B cell (primary cell): Measurements from ENCODE around the gene ZFP36L1. TPM values are rescaled to one million over a fixed set of nuclear protein-coding genes. Genes with fewer than 3 reads are reported as not detected.
A peak's percentile ranks its signal among the peaks of the same experiment; 100 is the strongest.

ENCODE experiments used
- ATAC-seq: fragments of 200-7000 bp; cut with Tn5 transposase; one replicate; pipeline ENCODE4 v1.10.0; 2021; ENCODE audit warnings: low read depth, mild to moderate bottlenecking, moderate number of reproducible peaks, moderate library complexity
- CTCF ChIA-PET: fragments of 350-600 bp; sonication (Branson Sonifier 250); formaldehyde crosslinking; loops from one replicate; lab custom pipeline; 2021; ENCODE audit warnings: antibody characterized with exemption, inconsistent platforms; lab: Charles Lee
- POLR2A ChIA-PET: fragments of 350-600 bp; sonication (Branson Sonifier 250); formaldehyde crosslinking; loops from one replicate; lab custom pipeline; 2021; ENCODE audit warnings: antibody characterized with exemption; lab: Charles Lee
- DNase-seq: peaks from one replicate; pipeline ENCODE4 v3.0.0; 2013
- H2AFZ ChIP-seq: 2 replicates; pipeline ENCODE4 v1.6.1; 2012; ENCODE audit warnings: mild to moderate bottlenecking, low read depth, low read length; ENCODE audit not compliant: insufficient read depth, poor library complexity, severe bottlenecking
- H3K27ac ChIP-seq, 2 donors: 1 replicate in 1 of 2; 2 replicates in 1 of 2; pipeline ENCODE4 v1.5.1; 2012 to 2013; ENCODE audit warnings: low read length in 2 of 2, mild to moderate bottlenecking in 2 of 2, moderate library complexity in 1 of 2
- H3K27me3 ChIP-seq, 4 experiments: fragments of 200-600 bp in 1 of 4; sonication (generic) in 1 of 4; replicated peaks in 1 of 4; 1 replicate in 2 of 4; 2 replicates in 2 of 4; pipeline versions ENCODE4 v1.6.1 to v1.7.0; 2013 to 2016; ENCODE audit warnings: low read length in 3 of 4, mild to moderate bottlenecking in 2 of 4, mixed read lengths in 1 of 4, moderate library complexity in 1 of 4; ENCODE audit not compliant: insufficient read depth in 4 of 4, control insufficient read depth in 3 of 4; ENCODE audit errors: control extremely low read depth in 1 of 4
- H3K36me3 ChIP-seq, 2 experiments: replicated peaks in 1 of 2; 1 replicate in 1 of 2; 2 replicates in 1 of 2; pipeline versions ENCODE4 v1.6.1 to v1.7.1; 2013; ENCODE audit warnings: low read length in 1 of 2; ENCODE audit not compliant: insufficient read depth in 2 of 2, control insufficient read depth in 1 of 2; ENCODE audit errors: control extremely low read depth in 1 of 2, extremely low read depth in 1 of 2
- H3K4me1 ChIP-seq, 2 donors: fragments of 200-600 bp in 1 of 2; sonication (generic) in 1 of 2; 1 replicate in 1 of 2; 2 replicates in 1 of 2; pipeline versions ENCODE4 v1.5.1 to v1.6.1; 2013 to 2017; ENCODE audit warnings: low read length in 2 of 2; ENCODE audit not compliant: control insufficient read depth in 2 of 2, insufficient read depth in 2 of 2
- H3K4me2 ChIP-seq: replicated peaks from 2 replicates; pipeline ENCODE3; 2012; ENCODE audit warnings: mild to moderate bottlenecking, low read depth, low read length; ENCODE audit not compliant: poor library complexity, severe bottlenecking
- H3K4me3 ChIP-seq, 5 experiments: fragments of 200-600 bp in 1 of 5; sonication (generic) in 1 of 5; 1 replicate in 3 of 5; 2 replicates in 2 of 5; pipeline versions ENCODE4 v1.5.1 to v1.7.0; 2011 to 2016; ENCODE audit warnings: low read length in 4 of 5, mild to moderate bottlenecking in 4 of 5, low read depth in 2 of 5, control low read depth in 1 of 5, moderate library complexity in 1 of 5; ENCODE audit not compliant: insufficient read depth in 1 of 5; ENCODE audit errors: control extremely low read depth in 1 of 5, extremely low read depth in 1 of 5
- H3K79me2 ChIP-seq: fragments of 200-600 bp; sonication (generic); one replicate; pipeline ENCODE4 v1.6.0; 2016; ENCODE audit warnings: low read length; ENCODE audit not compliant: control insufficient read depth, insufficient read depth
- H3K9ac ChIP-seq: fragments of 200-600 bp; sonication (generic); 2 replicates; pipeline ENCODE4 v1.6.1; 2017; ENCODE audit warnings: mild to moderate bottlenecking, low read length, moderate library complexity
- H3K9me3 ChIP-seq, 3 donors: one replicate each; pipeline versions ENCODE4 v1.6.1 to v1.7.1; 2013; ENCODE audit warnings: low read length in 2 of 3; ENCODE audit not compliant: control insufficient read depth in 2 of 3, insufficient read depth in 1 of 3; ENCODE audit errors: control extremely low read depth in 1 of 3
- H4K20me1 ChIP-seq: 2 replicates; pipeline ENCODE4 v1.6.0; 2012; ENCODE audit warnings: mild to moderate bottlenecking, low read length; ENCODE audit not compliant: insufficient read depth, control insufficient read depth, poor library complexity, severe bottlenecking
- H3K27ac Mint-ChIP-seq: one replicate; pipeline ENCODE4 v1.8.0; 2021; ENCODE audit warnings: mixed read lengths
- H3K27me3 Mint-ChIP-seq: one replicate; pipeline ENCODE4 v1.8.0; 2021; ENCODE audit warnings: mixed read lengths
- H3K4me1 Mint-ChIP-seq: one replicate; pipeline ENCODE4 v1.8.0; 2021; ENCODE audit warnings: mixed read lengths
- H3K4me3 Mint-ChIP-seq: one replicate; pipeline ENCODE4 v1.8.0; 2021; ENCODE audit warnings: mixed read lengths
- H3K9me3 Mint-ChIP-seq: one replicate; pipeline ENCODE4 v1.8.0; 2022; ENCODE audit warnings: mixed read lengths; ENCODE audit not compliant: insufficient read depth
- EZH2 ChIP-seq: IDR thresholded peaks from 2 replicates; pipeline ENCODE4 v1.6.1; 2012; ENCODE audit warnings: borderline replicate concordance, low read depth, mild to moderate bottlenecking, moderate library complexity, low read length; ENCODE audit not compliant: insufficient read depth, poor library complexity, severe bottlenecking
- WGBS: methylation state at CpG from one replicate; pipeline ENCODE4 v1.1.5; 2013; ENCODE audit warnings: missing lambda C conversion rate; ENCODE audit not compliant: insufficient coverage; 5-methylcytosine and 5-hydroxymethylcytosine counted together
- intact Hi-C: fragments of 100-400 bp; cut with micrococcal nuclease; formaldehyde crosslinking; loops from one replicate; pipeline ENCODE4 v1.10.0; 2022
- polyA plus RNA-seq: library from polyadenylated mRNA; depleted of rRNA; stranded (reverse); fragments of >200 nt; gene quantifications from 2 replicates; pipeline ENCODE4 v1.2.3, GENCODE V29; 2012
- total RNA-seq, 2 donors: library from RNA; stranded (reverse); fragments of 120-200 nt in 1 of 2; gene quantifications; 1 replicate in 1 of 2; 2 replicates in 1 of 2; pipeline versions ENCODE4 v1.2.3 to v1.2.4, GENCODE V29; 2013 to 2022
- TF ChIP-seq, protein P1 (sequence below): fragments of 200-600 bp; IDR thresholded peaks from one replicate; pipeline ENCODE4 v1.8.0; 2022; ENCODE audit warnings: antibody characterized with exemption, mild to moderate bottlenecking

The ZFP36L1 gene
- total and polyA plus RNA-seq, 2 donors (not counting 1 experiment from before 2014, with no cell fraction given) = 572 to 983 TPM

DNA sequence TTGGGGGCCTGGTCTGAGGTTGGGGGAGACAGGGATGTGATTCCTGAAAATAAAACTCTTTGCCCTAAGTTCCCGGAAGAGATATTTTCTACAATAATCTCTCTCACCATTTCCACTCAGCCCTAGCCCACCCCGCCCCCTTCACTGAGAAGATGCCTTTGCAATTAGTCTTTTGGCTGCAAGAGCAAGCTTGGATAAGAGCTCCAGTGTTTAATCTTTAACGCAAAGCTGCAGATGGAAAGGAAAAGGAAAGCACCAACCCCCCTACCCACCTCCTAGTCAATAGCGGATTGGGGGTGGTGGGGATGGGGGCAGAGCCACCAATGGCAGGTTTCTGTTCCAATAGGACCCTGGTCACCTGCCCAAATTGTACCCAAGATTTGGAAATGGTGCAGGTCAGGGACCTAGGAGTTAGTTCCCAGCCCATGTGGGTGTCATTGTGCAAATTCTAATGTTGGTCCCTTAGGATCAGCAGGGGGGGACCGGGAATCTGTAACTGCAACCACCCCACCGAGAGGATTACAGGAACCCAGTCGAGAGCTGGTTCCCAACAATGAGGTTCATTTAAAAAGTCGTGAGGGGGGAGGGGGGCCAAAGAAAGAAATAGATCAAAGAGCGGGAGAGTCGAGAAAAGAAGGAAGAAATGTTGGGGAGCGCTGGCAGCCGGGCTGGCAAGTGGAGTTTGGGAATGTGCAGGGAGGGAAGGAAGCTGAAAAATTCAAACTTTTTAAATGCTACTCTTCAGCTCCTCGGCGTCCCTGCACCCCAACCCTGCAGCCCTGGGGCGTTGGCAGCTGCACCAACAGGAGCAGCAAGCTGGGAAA lies 1.6 kb downstream of the ZFP36L1 start:
- Mint-ChIP-seq H3K27me3 (no peaks in the 10 kb centered on the region), H3K4me1 (peaks cover 43% of the 10 kb centered on the region), H3K27ac (peak overlapping the region; percentile 100), H3K4me3 (peak overlapping the region; percentile 97), H3K9me3 (no peaks in the 10 kb centered on the region)
- H3K27me3 ChIP-seq = no peaks in the 10 kb centered on the region
- peaks cover 0 to 57% of the 10 kb centered on the region in 2 experiments for H3K36me3 ChIP-seq
- H3K4me3 ChIP-seq = peak overlapping the region; percentile 82 to 100 (median 99)
- peaks cover 30 to 56% of the 10 kb centered on the region in 2 donors for H3K4me1 ChIP-seq
- peak overlapping the region; percentile 95 for H3K4me2 ChIP-seq
- H3K9ac ChIP-seq = peak overlapping the region; percentile 100
- H3K9me3 ChIP-seq = no peaks in the 10 kb centered on the region
- TF ChIP-seq EZH2 = no peak
- TF ChIP-seq, protein P1, sequence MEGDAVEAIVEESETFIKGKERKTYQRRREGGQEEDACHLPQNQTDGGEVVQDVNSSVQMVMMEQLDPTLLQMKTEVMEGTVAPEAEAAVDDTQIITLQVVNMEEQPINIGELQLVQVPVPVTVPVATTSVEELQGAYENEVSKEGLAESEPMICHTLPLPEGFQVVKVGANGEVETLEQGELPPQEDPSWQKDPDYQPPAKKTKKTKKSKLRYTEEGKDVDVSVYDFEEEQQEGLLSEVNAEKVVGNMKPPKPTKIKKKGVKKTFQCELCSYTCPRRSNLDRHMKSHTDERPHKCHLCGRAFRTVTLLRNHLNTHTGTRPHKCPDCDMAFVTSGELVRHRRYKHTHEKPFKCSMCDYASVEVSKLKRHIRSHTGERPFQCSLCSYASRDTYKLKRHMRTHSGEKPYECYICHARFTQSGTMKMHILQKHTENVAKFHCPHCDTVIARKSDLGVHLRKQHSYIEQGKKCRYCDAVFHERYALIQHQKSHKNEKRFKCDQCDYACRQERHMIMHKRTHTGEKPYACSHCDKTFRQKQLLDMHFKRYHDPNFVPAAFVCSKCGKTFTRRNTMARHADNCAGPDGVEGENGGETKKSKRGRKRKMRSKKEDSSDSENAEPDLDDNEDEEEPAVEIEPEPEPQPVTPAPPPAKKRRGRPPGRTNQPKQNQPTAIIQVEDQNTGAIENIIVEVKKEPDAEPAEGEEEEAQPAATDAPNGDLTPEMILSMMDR = no peak
- intact Hi-C loops = loop anchor here (5.0 kb wide), 2 partner anchors 419 to 524 kb away; no protein-coding TSS in a partner anchor
- ChIA-PET POLR2A (interaction anchor here (0.6 to 10.0 kb wide), 21 partner anchors 16 to 1171 kb away, joined by 3 to 416 read pairs (median 5); no protein-coding TSS in a partner anchor), CTCF (interaction anchor here (0.6 to 16.1 kb wide), 13 partner anchors 22 to 847 kb away, joined by 3 to 263 read pairs (median 4); no protein-coding TSS in a partner anchor)
- H4K20me1 ChIP-seq = peaks cover 63% of the 10 kb centered on the region
- peak overlapping the region; percentile 63 to 100 for H3K27ac ChIP-seq
- no peak overlapping the region for H2AFZ ChIP-seq
- 0% methylated on average over 10 of the region's 15 CpGs for WGBS
- peaks cover 63% of the 10 kb centered on the region for H3K79me2 ChIP-seq
- DNase-seq (no peak), ATAC-seq (no peak)
